HEK293 (cell line): ENCODE results near the gene ONECUT2.

ENCODE experiments used
- CTCF ChIA-PET: fragments of 350-600 bp; formaldehyde crosslinking; extraction: SDS; loops from one replicate; lab custom pipeline; 2021; ENCODE audit warnings: antibody characterized with exemption; lab: Yijun Ruan, JAX
- POLR2A ChIA-PET: fragments of 300-600 bp; formaldehyde crosslinking; extraction: SDS; loops from one replicate; lab custom pipeline; 2020; ENCODE audit warnings: antibody characterized with exemption, inconsistent platforms; lab: Yijun Ruan, JAX
- H3K27ac ChIP-seq: fragments of 200-500 bp; sonication (Bioruptor generic); 2 replicates; pipeline ENCODE4 v1.5.1; 2014; ENCODE audit warnings: low read depth, low read length, control low read depth, inconsistent platforms; ENCODE audit errors: extremely low read depth
- H3K36me3 ChIP-seq, 2 experiments: fragments of 200-500 bp in 1 of 2; sonication (Bioruptor generic) in 1 of 2; 1 replicate in 1 of 2; 2 replicates in 1 of 2; pipeline ENCODE4 v1.5.1; 2014 to 2017; ENCODE audit warnings: inconsistent platforms in 2 of 2, low read length in 2 of 2; ENCODE audit not compliant: control insufficient read depth in 2 of 2, insufficient read depth in 1 of 2
- H3K4me1 ChIP-seq: fragments of 200-500 bp; sonication (Bioruptor generic); 2 replicates; pipeline ENCODE4 v1.5.1; 2014; ENCODE audit warnings: mild to moderate bottlenecking, low read length, inconsistent platforms; ENCODE audit not compliant: control insufficient read depth, insufficient read depth
- H3K4me3 ChIP-seq: 2 replicates; pipeline ENCODE4 v1.5.1; 2011; ENCODE audit warnings: low read depth, mild to moderate bottlenecking, control low read depth, low read length, moderate library complexity
- H3K9me3 ChIP-seq: fragments of 200-500 bp; sonication (Bioruptor generic); 2 replicates; pipeline ENCODE4 v1.5.1; 2014; ENCODE audit warnings: low read depth, low read length, inconsistent platforms; ENCODE audit not compliant: control insufficient read depth, insufficient read depth
- HOXC10 ChIP-seq: sonication (generic); formaldehyde crosslinking; IDR thresholded peaks from 2 replicates; pipeline ENCODE4 v1.8.1; 2023; ENCODE audit warnings: mild to moderate bottlenecking, missing genetic modification reagents
- RBAK ChIP-seq: fragments of 450-650 bp; formaldehyde crosslinking; IDR thresholded peaks from 2 replicates; pipeline ENCODE4 v1.5.1; 2016; ENCODE audit warnings: missing biosample characterization, missing genetic modification characterization
- SALL2 ChIP-seq: fragments of 450-650 bp; formaldehyde crosslinking; IDR thresholded peaks from 2 replicates; pipeline ENCODE4 v1.5.0; 2017; ENCODE audit warnings: missing biosample characterization, mild to moderate bottlenecking, missing genetic modification characterization, borderline replicate concordance
- SP2 ChIP-seq: fragments of 450-650 bp; formaldehyde crosslinking; IDR thresholded peaks from 2 replicates; pipeline ENCODE4 v1.5.1; 2016; ENCODE audit warnings: missing biosample characterization, missing genetic modification characterization
- SP3 ChIP-seq: fragments of 450-650 bp; formaldehyde crosslinking; IDR thresholded peaks from 2 replicates; pipeline ENCODE4 v1.5.1; 2016; ENCODE audit warnings: missing biosample characterization, missing genetic modification characterization
- TCF7L2 ChIP-seq: IDR thresholded peaks from 2 replicates; pipeline ENCODE4 v1.6.1; 2011; ENCODE audit warnings: low read depth, mild to moderate bottlenecking, inconsistent platforms, low read length, moderate library complexity, borderline replicate concordance
- WT1 ChIP-seq: fragments of 450-650 bp; formaldehyde crosslinking; IDR thresholded peaks from 2 replicates; pipeline ENCODE4 v1.5.1; 2016; ENCODE audit warnings: missing biosample characterization, missing genetic modification characterization
- ZBTB20 ChIP-seq: fragments of 450-650 bp; formaldehyde crosslinking; IDR thresholded peaks from 2 replicates; pipeline ENCODE4 v1.5.1; 2016; ENCODE audit warnings: missing biosample characterization, missing genetic modification characterization
- ZNF10 ChIP-seq: fragments of 450-650 bp; formaldehyde crosslinking; IDR thresholded peaks from 2 replicates; pipeline ENCODE4 v1.5.1; 2017; ENCODE audit warnings: missing biosample characterization, missing genetic modification characterization
- ZNF19 ChIP-seq: fragments of 450-650 bp; formaldehyde crosslinking; IDR thresholded peaks from 2 replicates; pipeline ENCODE4; 2016; ENCODE audit warnings: missing biosample characterization, missing genetic modification characterization, low read depth
- ZNF202 ChIP-seq: fragments of 450-650 bp; formaldehyde crosslinking; IDR thresholded peaks from 2 replicates; pipeline ENCODE4 v1.5.1; 2016; ENCODE audit warnings: missing biosample characterization, missing genetic modification characterization, borderline replicate concordance
- ZNF214 ChIP-seq: fragments of 450-650 bp; formaldehyde crosslinking; IDR thresholded peaks from 2 replicates; pipeline ENCODE4 v1.5.1; 2017; ENCODE audit warnings: missing biosample characterization, mild to moderate bottlenecking, missing genetic modification characterization, borderline replicate concordance
- ZNF354C ChIP-seq: fragments of 450-650 bp; formaldehyde crosslinking; IDR thresholded peaks from 2 replicates; pipeline ENCODE4 v1.5.1; 2016; ENCODE audit warnings: missing biosample characterization, missing genetic modification characterization, low read depth, borderline replicate concordance
- ZNF366 ChIP-seq: fragments of 450-650 bp; formaldehyde crosslinking; conservative IDR thresholded peaks from 2 replicates; pipeline ENCODE4 v1.5.1; 2016; ENCODE audit warnings: missing biosample characterization, missing genetic modification characterization
- ZNF416 ChIP-seq: fragments of 450-650 bp; formaldehyde crosslinking; IDR thresholded peaks from 2 replicates; pipeline ENCODE4 v1.5.1; 2016; ENCODE audit warnings: missing biosample characterization, missing genetic modification characterization
- ZNF555 ChIP-seq: fragments of 450-650 bp; formaldehyde crosslinking; conservative IDR thresholded peaks from 2 replicates; pipeline ENCODE4 v1.5.1; 2017; ENCODE audit warnings: missing biosample characterization, mild to moderate bottlenecking, missing genetic modification characterization, inconsistent platforms
- ZNF677 ChIP-seq: fragments of 450-650 bp; IDR thresholded peaks from 2 replicates; pipeline ENCODE4 v1.5.0; 2018; ENCODE audit warnings: missing biosample characterization, mild to moderate bottlenecking, missing genetic modification characterization, moderate library complexity
- ZNF792 ChIP-seq: fragments of 450-650 bp; formaldehyde crosslinking; IDR thresholded peaks from 2 replicates; pipeline ENCODE4 v1.5.1; 2016; ENCODE audit warnings: missing biosample characterization, missing genetic modification characterization
- TF ChIP-seq, protein P1 (sequence below): fragments of 450-650 bp; formaldehyde crosslinking; IDR thresholded peaks from 2 replicates; pipeline ENCODE4 v1.5.1; 2016; ENCODE audit warnings: missing biosample characterization, missing genetic modification characterization
- TF ChIP-seq, protein P2 (sequence below): fragments of 450-650 bp; formaldehyde crosslinking; IDR thresholded peaks from 2 replicates; pipeline ENCODE4 v1.5.1; 2016; ENCODE audit warnings: missing biosample characterization, missing genetic modification characterization
- TF ChIP-seq, protein P3 (sequence below): fragments of 450-650 bp; formaldehyde crosslinking; IDR thresholded peaks from 2 replicates; pipeline ENCODE4 v1.5.1; 2016; ENCODE audit warnings: missing biosample characterization, missing genetic modification characterization
- TF ChIP-seq, protein P4 (sequence below): fragments of 450-650 bp; formaldehyde crosslinking; IDR thresholded peaks from 2 replicates; pipeline ENCODE4 v1.5.1; 2016; ENCODE audit warnings: missing biosample characterization, missing genetic modification characterization
- TF ChIP-seq, protein P5 (sequence below): fragments of 450-650 bp; formaldehyde crosslinking; IDR thresholded peaks from 2 replicates; pipeline ENCODE4 v1.5.0; 2017; ENCODE audit warnings: missing biosample characterization, missing genetic modification characterization, borderline replicate concordance
- TF ChIP-seq, protein P6 (sequence below): fragments of 450-650 bp; formaldehyde crosslinking; IDR thresholded peaks from 2 replicates; pipeline ENCODE4 v1.5.1; 2016; ENCODE audit warnings: missing biosample characterization, missing genetic modification characterization, borderline replicate concordance

Gene ONECUT2

DNA sequence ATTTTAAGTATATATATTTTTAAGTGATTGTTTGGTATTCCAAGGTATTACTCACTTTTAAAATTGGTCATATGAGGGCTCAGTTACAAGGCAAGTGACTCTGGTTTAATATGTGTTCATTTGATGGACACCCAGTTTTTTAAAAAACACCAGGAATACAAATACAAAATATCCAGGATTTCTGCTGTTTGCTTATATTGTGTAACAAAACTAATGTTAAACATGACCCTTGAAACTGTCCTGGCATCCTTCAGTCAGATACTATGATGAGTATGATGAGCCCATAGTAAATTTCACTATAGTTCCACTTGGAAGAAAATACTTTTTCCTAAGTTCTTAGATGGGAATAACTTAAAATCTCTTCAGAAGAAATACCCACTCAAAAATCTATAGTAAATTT is 11.4 kb upstream of the ONECUT2 start:
- Histone ChIP-seq H3K9me3 (no peaks in the 10 kb centered on the region), H3K4me1 (no peaks in the 10 kb centered on the region), H3K27ac (no peak overlapping the region)
- POLR2A ChIA-PET, result interaction anchor here (0.6 kb wide), 1 partner anchor 555 kb away, joined by 3 read pairs; no protein-coding TSS in a partner anchor
- TF ChIP-seq, protein P1, sequence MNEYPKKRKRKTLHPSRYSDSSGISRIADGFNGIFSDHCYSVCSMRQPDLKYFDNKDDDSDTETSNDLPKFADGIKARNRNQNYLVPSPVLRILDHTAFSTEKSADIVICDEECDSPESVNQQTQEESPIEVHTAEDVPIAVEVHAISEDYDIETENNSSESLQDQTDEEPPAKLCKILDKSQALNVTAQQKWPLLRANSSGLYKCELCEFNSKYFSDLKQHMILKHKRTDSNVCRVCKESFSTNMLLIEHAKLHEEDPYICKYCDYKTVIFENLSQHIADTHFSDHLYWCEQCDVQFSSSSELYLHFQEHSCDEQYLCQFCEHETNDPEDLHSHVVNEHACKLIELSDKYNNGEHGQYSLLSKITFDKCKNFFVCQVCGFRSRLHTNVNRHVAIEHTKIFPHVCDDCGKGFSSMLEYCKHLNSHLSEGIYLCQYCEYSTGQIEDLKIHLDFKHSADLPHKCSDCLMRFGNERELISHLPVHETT, result no peak
- TF ChIP-seq HOXC10 (no peak), ZNF214 (tag by site-specific recombination) (no peak), ZNF416 (no peak), SALL2 (no peak), SP3 (no peak), ZBTB20 (tag by site-specific recombination) (no peak)
- TF ChIP-seq, protein P2, sequence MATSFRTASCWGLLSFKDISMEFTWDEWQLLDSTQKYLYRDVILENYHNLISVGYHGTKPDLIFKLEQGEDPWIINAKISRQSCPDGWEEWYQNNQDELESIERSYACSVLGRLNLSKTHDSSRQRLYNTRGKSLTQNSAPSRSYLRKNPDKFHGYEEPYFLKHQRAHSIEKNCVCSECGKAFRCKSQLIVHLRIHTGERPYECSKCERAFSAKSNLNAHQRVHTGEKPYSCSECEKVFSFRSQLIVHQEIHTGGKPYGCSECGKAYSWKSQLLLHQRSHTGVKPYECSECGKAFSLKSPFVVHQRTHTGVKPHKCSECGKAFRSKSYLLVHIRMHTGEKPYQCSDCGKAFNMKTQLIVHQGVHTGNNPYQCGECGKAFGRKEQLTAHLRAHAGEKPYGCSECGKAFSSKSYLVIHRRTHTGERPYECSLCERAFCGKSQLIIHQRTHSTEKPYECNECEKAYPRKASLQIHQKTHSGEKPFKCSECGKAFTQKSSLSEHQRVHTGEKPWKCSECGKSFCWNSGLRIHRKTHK, result no peak
- TF ChIP-seq, all 188 proteins: peak for 0
- CTCF ChIA-PET, result interaction anchor here (1.1 kb wide), 1 partner anchor 11 kb away, joined by 5 read pairs; the partner anchor contains the start of gene ONECUT2
- Histone ChIP-seq H3K4me3 (no peak overlapping the region), H3K36me3 (no peaks in the 10 kb centered on the region)

DNA sequence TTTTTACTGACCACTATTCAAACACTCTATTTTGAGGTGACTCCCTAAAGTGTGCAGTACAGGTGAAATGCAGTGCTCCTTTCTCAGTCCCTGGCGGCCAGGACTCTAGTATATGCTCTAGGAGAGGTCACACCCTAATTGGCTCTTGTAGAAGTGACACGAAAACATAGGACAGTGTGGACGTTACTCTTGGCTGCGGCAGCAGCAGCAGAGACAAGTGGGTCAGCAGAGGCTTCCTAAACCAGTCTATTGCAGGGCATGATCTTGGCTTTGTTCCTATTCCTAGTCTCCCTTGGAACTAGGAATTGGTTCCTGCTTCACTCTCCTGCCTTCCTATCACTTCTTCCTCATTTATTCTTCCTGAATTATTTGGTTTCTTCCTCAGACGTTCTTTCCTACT is 10.1 kb upstream of the ONECUT2 start:
- H3K36me3 ChIP-seq, result no peaks in the 10 kb centered on the region
- ChIA-PET POLR2A (no interaction called here), CTCF (no interaction called here)
- TF ChIP-seq ZNF792 (tag by site-specific recombination), result no peak
- no peak for TF ChIP-seq WT1 (tag by site-specific recombination)
- TF ChIP-seq, protein P3, sequence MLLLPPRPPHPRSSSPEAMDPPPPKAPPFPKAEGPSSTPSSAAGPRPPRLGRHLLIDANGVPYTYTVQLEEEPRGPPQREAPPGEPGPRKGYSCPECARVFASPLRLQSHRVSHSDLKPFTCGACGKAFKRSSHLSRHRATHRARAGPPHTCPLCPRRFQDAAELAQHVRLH (tag by site-specific recombination), result no peak
- no peak for TF ChIP-seq RBAK
- no peak for TF ChIP-seq ZNF202
- TF ChIP-seq TCF7L2, result no peak
- no peak for TF ChIP-seq ZNF366
- no peak for TF ChIP-seq SP2
- no peak for TF ChIP-seq ZNF19 (tag by site-specific recombination)
- no peak for TF ChIP-seq ZNF10 (tag by site-specific recombination)
- TF ChIP-seq, protein P4, sequence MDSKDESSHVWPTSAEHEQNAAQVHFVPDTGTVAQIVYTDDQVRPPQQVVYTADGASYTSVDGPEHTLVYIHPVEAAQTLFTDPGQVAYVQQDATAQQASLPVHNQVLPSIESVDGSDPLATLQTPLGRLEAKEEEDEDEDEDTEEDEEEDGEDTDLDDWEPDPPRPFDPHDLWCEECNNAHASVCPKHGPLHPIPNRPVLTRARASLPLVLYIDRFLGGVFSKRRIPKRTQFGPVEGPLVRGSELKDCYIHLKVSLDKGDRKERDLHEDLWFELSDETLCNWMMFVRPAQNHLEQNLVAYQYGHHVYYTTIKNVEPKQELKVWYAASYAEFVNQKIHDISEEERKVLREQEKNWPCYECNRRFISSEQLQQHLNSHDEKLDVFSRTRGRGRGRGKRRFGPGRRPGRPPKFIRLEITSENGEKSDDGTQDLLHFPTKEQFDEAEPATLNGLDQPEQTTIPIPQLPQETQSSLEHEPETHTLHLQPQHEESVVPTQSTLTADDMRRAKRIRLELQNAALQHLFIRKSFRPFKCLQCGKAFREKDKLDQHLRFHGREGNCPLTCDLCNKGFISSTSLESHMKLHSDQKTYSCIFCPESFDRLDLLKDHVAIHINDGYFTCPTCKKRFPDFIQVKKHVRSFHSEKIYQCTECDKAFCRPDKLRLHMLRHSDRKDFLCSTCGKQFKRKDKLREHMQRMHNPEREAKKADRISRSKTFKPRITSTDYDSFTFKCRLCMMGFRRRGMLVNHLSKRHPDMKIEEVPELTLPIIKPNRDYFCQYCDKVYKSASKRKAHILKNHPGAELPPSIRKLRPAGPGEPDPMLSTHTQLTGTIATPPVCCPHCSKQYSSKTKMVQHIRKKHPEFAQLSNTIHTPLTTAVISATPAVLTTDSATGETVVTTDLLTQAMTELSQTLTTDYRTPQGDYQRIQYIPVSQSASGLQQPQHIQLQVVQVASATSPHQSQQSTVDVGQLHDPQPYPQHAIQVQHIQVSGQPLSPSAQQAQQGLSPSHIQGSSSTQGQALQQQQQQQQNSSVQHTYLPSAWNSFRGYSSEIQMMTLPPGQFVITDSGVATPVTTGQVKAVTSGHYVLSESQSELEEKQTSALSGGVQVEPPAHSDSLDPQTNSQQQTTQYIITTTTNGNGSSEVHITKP, result no peak
- no peak for TF ChIP-seq ZNF677
- TF ChIP-seq, protein P5, sequence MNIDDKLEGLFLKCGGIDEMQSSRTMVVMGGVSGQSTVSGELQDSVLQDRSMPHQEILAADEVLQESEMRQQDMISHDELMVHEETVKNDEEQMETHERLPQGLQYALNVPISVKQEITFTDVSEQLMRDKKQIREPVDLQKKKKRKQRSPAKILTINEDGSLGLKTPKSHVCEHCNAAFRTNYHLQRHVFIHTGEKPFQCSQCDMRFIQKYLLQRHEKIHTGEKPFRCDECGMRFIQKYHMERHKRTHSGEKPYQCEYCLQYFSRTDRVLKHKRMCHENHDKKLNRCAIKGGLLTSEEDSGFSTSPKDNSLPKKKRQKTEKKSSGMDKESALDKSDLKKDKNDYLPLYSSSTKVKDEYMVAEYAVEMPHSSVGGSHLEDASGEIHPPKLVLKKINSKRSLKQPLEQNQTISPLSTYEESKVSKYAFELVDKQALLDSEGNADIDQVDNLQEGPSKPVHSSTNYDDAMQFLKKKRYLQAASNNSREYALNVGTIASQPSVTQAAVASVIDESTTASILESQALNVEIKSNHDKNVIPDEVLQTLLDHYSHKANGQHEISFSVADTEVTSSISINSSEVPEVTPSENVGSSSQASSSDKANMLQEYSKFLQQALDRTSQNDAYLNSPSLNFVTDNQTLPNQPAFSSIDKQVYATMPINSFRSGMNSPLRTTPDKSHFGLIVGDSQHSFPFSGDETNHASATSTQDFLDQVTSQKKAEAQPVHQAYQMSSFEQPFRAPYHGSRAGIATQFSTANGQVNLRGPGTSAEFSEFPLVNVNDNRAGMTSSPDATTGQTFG (tag by site-specific recombination), result no peak
- no peak for TF ChIP-seq ZNF354C (tag by site-specific recombination)
- TF ChIP-seq, protein P6, sequence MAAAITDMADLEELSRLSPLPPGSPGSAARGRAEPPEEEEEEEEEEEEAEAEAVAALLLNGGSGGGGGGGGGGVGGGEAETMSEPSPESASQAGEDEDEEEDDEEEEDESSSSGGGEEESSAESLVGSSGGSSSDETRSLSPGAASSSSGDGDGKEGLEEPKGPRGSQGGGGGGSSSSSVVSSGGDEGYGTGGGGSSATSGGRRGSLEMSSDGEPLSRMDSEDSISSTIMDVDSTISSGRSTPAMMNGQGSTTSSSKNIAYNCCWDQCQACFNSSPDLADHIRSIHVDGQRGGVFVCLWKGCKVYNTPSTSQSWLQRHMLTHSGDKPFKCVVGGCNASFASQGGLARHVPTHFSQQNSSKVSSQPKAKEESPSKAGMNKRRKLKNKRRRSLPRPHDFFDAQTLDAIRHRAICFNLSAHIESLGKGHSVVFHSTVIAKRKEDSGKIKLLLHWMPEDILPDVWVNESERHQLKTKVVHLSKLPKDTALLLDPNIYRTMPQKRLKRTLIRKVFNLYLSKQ (tag by site-specific recombination), result no peak
- no peak for TF ChIP-seq ZNF555 (tag by site-specific recombination)
- H3K4me1 ChIP-seq, result no peaks in the 10 kb centered on the region
- no peak overlapping the region for H3K4me3 ChIP-seq
- H3K27ac ChIP-seq, result no peak overlapping the region
- H3K9me3 ChIP-seq, result no peaks in the 10 kb centered on the region
